Effector memory CD4-positive, alpha-beta T cell (primary cell): ENCODE results near the gene HSD17B14.

ENCODE experiments used
- DNase-seq, 3 donors: peaks; one replicate each; pipeline ENCODE4 v3.0.0-alpha.2; 2020
- H3K27ac ChIP-seq: 2 replicates; pipeline ENCODE4 v1.7.0; 2013; ENCODE audit warnings: mild to moderate bottlenecking, low read length, moderate library complexity; ENCODE audit not compliant: insufficient read depth, poor library complexity, severe bottlenecking
- H3K27me3 ChIP-seq: replicated peaks from 2 replicates; pipeline ENCODE4 v1.7.0; 2013; ENCODE audit warnings: mild to moderate bottlenecking, low read length; ENCODE audit not compliant: insufficient read depth, control insufficient read depth, poor library complexity, severe bottlenecking
- H3K36me3 ChIP-seq: 2 replicates; pipeline ENCODE4 v1.7.0; 2013; ENCODE audit warnings: mild to moderate bottlenecking, low read length, moderate library complexity; ENCODE audit not compliant: control insufficient read depth, insufficient read depth
- H3K4me1 ChIP-seq: 2 replicates; pipeline ENCODE4 v1.7.0; 2013; ENCODE audit warnings: low read length, mild to moderate bottlenecking; ENCODE audit not compliant: control insufficient read depth, insufficient read depth, poor library complexity, severe bottlenecking
- H3K4me3 ChIP-seq: 2 replicates; pipeline ENCODE4 v1.7.0; 2013; ENCODE audit warnings: low read length, low read depth, mild to moderate bottlenecking; ENCODE audit not compliant: insufficient read depth, poor library complexity, severe bottlenecking
- H3K9me3 ChIP-seq: 2 replicates; pipeline ENCODE4 v1.7.0; 2013; ENCODE audit warnings: mild to moderate bottlenecking, low read length, moderate library complexity; ENCODE audit not compliant: control insufficient read depth

The HSD17B14 gene

GRCh38 chr19:48813123-48813913, 23.0 kb downstream of the HSD17B14 start:
- Histone ChIP-seq H3K27me3 (no peaks in the 10 kb centered on the region), H3K4me1 (no peaks in the 10 kb centered on the region), H3K27ac (no peak overlapping the region), H3K36me3 (no peaks in the 10 kb centered on the region), H3K4me3 (no peak overlapping the region), H3K9me3 (no peaks in the 10 kb centered on the region)
- no peak for DNase-seq

- Histone ChIP-seq H3K4me1 (no peaks in the 10 kb centered on the region), H3K36me3 (no peaks in the 10 kb centered on the region), H3K4me3 (no peak overlapping the region), H3K27me3 (no peaks in the 10 kb centered on the region), H3K9me3 (no peaks in the 10 kb centered on the region), H3K27ac (no peak overlapping the region)
- peak in 2 of 3 donors; percentile 18 to 44 for DNase-seq
These were observed 24.0 kb downstream of the HSD17B14 start for GRCh38 chr19:48812094-48812929.

GRCh38 chr19:48810151-48810550, 26.1 kb downstream of the HSD17B14 start:
- Histone ChIP-seq H3K27ac (peak overlapping the region; percentile 55), H3K36me3 (no peaks in the 10 kb centered on the region), H3K4me1 (no peaks in the 10 kb centered on the region), H3K9me3 (no peaks in the 10 kb centered on the region), H3K27me3 (no peaks in the 10 kb centered on the region), H3K4me3 (peak overlapping the region; percentile 86)
- no peak for DNase-seq

- Histone ChIP-seq H3K27ac (no peak overlapping the region), H3K4me3 (no peak overlapping the region), H3K27me3 (no peaks in the 10 kb centered on the region), H3K36me3 (no peaks in the 10 kb centered on the region), H3K4me1 (no peaks in the 10 kb centered on the region), H3K9me3 (no peaks in the 10 kb centered on the region)
- DNase-seq, result no peak
These were observed 28.5 kb downstream of the HSD17B14 start for GRCh38 chr19:48807590-48808308.

- Histone ChIP-seq H3K27ac (no peak overlapping the region), H3K36me3 (no peaks in the 10 kb centered on the region), H3K9me3 (no peaks in the 10 kb centered on the region), H3K4me3 (no peak overlapping the region), H3K27me3 (no peaks in the 10 kb centered on the region), H3K4me1 (no peaks in the 10 kb centered on the region)
- DNase-seq, result no peak
These were observed 29.3 kb downstream of the HSD17B14 start for GRCh38 chr19:48806818-48807589.

DNA sequence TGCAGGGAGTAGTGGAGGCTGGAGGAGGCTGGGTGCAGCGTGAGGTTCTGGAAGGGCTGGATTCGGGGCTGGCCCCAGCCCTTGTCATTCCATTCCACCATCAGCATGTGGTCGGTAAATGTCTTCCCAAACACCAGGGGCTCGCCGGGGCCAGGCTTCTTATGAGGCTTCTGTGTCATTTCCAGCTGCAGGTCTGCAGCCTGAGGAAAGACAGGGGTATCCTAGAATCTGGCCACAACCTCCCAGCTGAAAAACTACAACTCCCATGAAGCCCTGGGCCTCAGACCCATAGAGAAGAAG, 29.8 kb downstream of the HSD17B14 start:
- Histone ChIP-seq H3K9me3 (no peaks in the 10 kb centered on the region), H3K4me1 (no peaks in the 10 kb centered on the region), H3K4me3 (no peak overlapping the region), H3K27me3 (no peaks in the 10 kb centered on the region), H3K27ac (no peak overlapping the region), H3K36me3 (no peaks in the 10 kb centered on the region)
- DNase-seq, result peak in 1 of 3 donors; percentile 9

DNA sequence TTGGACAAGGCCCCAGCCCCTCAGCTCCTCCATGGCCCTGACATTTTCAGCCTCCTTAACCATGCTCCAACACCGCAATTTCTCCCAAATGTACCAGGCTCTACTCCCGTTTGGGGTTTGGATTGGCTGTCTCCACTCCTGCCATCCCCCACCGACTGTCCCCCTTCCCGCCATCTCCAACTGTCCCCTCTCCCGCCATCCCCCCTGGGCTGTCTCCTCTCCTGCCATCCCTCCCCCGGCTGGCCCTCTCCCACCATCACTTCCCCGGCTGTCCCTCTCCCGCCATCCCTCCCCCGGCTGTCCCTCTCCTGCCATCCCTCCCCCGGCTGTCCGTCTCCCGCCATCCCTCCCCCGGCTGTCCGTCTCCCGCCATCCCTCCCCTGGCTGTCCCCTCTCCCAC, 30.8 kb downstream of the HSD17B14 start:
- no peaks in the 10 kb centered on the region for H3K9me3 ChIP-seq
- DNase-seq, result no peak
- H3K4me3 ChIP-seq, result no peak overlapping the region
- H3K27ac ChIP-seq, result no peak overlapping the region
- no peaks in the 10 kb centered on the region for H3K27me3 ChIP-seq
- H3K4me1 ChIP-seq, result no peaks in the 10 kb centered on the region
- H3K36me3 ChIP-seq, result no peaks in the 10 kb centered on the region

DNA sequence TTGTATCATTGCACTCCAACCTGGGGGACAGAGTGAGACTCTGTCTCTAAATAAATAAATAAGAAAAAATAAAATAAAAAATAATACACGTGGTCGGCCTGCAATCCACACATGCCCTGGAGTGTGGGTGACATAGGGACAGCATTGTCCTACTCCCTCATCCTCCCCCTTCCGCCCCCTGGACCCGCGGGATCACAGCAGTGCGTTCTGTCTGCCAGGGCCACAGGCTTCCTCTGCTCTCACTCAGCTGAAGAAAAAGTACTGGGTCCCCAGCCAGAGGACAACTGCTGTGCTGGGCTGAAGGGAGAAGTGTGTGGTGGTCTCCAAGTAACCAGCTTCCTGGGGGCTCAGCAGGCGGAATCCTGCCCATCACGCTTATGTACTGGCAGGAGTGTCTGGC, 31.8 kb downstream of the HSD17B14 start:
- H3K36me3 ChIP-seq, result no peaks in the 10 kb centered on the region
- H3K9me3 ChIP-seq, result no peaks in the 10 kb centered on the region
- H3K4me3 ChIP-seq, result no peak overlapping the region
- no peaks in the 10 kb centered on the region for H3K4me1 ChIP-seq
- H3K27ac ChIP-seq, result no peak overlapping the region
- no peaks in the 10 kb centered on the region for H3K27me3 ChIP-seq
- DNase-seq, result no peak

- H3K4me3 ChIP-seq, result no peak overlapping the region
- DNase-seq, result no peak
- H3K4me1 ChIP-seq, result no peaks in the 10 kb centered on the region
- no peaks in the 10 kb centered on the region for H3K36me3 ChIP-seq
- no peaks in the 10 kb centered on the region for H3K27me3 ChIP-seq
- no peaks in the 10 kb centered on the region for H3K9me3 ChIP-seq
- H3K27ac ChIP-seq, result no peak overlapping the region
These were observed 33.7 kb downstream of the HSD17B14 start for GRCh38 chr19:48802623-48803022.
